Measurements from ENCODE around the gene ZNF580. TPM values are rescaled to one million over a fixed set of nuclear protein-coding genes. Genes with fewer than 3 reads are reported as not detected.

Gene ZNF580
- total and polyA plus RNA-seq, 2 of the 13 experiments (the other 11 are each of a cell fraction or from before 2014, with no cell fraction given) = 4.4 to 6.0 TPM

DNA sequence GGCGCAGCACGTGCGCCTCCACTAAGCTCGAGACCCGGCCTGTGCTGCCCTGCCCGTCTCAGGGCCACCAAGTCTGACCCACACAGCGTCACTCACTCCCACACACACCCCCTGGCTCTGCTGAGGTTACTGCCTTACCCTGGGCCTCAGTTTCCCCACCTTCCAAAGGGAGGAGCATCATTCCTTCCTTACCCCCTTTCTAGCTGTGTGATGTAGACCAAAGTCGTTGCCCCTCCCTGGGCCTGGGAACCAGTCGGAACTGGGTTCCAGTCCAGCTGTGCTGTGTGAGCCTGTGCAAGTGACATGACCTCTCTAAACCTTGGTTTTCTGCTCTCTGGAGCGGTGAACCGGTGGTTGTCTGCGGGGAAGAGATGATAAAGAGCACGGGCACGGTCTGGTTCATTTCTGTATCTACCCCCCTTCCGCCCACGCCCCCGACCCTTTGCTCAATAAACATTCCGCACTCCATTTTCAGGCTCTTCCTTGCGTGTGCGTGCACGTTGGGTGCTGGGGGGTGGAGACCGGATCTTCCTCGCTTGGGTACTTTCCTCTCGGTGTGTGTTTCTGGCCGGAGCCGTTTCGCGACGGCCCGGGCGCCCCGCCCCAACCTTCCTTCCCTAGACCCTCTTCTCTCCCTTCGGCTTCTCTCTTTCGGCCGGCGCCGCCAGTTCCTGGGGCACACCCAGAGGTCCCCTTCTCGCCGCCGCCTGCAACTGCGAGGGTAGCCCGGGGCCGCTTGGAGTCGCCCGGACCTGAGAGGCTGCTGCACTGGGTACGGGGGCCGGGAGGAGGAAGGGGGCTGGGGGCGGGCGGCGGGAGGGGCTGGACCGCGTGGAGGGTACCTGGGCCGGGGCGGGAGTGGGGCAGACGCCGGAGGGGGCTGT is 2.4 kb downstream of the ZNF580 start, which contains the start of gene ZNF581 (continued):
- TF ChIP-seq, protein P1, sequence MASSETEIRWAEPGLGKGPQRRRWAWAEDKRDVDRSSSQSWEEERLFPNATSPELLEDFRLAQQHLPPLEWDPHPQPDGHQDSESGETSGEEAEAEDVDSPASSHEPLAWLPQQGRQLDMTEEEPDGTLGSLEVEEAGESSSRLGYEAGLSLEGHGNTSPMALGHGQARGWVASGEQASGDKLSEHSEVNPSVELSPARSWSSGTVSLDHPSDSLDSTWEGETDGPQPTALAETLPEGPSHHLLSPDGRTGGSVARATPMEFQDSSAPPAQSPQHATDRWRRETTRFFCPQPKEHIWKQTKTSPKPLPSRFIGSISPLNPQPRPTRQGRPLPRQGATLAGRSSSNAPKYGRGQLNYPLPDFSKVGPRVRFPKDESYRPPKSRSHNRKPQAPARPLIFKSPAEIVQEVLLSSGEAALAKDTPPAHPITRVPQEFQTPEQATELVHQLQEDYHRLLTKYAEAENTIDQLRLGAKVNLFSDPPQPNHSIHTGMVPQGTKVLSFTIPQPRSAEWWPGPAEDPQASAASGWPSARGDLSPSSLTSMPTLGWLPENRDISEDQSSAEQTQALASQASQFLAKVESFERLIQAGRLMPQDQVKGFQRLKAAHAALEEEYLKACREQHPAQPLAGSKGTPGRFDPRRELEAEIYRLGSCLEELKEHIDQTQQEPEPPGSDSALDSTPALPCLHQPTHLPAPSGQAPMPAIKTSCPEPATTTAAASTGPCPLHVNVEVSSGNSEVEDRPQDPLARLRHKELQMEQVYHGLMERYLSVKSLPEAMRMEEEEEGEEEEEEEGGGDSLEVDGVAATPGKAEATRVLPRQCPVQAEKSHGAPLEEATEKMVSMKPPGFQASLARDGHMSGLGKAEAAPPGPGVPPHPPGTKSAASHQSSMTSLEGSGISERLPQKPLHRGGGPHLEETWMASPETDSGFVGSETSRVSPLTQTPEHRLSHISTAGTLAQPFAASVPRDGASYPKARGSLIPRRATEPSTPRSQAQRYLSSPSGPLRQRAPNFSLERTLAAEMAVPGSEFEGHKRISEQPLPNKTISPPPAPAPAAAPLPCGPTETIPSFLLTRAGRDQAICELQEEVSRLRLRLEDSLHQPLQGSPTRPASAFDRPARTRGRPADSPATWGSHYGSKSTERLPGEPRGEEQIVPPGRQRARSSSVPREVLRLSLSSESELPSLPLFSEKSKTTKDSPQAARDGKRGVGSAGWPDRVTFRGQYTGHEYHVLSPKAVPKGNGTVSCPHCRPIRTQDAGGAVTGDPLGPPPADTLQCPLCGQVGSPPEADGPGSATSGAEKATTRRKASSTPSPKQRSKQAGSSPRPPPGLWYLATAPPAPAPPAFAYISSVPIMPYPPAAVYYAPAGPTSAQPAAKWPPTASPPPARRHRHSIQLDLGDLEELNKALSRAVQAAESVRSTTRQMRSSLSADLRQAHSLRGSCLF (CRISPR knock-in tag; IDR thresholded peaks at IDR 0.05; ENCODE audit: borderline replicate concordance) = no peak
- no peak for TF ChIP-seq ZNF142 (CRISPR knock-in tag; IDR thresholded peaks at IDR 0.05)
- 0 out of 2 replicates have a peak, but pooled peaks have one; percentile 45 for TF ChIP-seq U2AF2 (IDR thresholded peaks at IDR 0.05; ENCODE audit: low read depth, low read length)
- TF ChIP-seq ASH2L (IDR thresholded peaks at IDR 0.05; ENCODE audit: insufficient read length, low read depth, low read length) = peak; percentile 89
- no peak for TF ChIP-seq ZNF343 (CRISPR knock-in tag; IDR thresholded peaks at IDR 0.05)
- TF ChIP-seq ZNF546 (CRISPR knock-in tag; conservative IDR thresholded peaks at IDR 0.05) = no peak
- TF ChIP-seq, protein P2, sequence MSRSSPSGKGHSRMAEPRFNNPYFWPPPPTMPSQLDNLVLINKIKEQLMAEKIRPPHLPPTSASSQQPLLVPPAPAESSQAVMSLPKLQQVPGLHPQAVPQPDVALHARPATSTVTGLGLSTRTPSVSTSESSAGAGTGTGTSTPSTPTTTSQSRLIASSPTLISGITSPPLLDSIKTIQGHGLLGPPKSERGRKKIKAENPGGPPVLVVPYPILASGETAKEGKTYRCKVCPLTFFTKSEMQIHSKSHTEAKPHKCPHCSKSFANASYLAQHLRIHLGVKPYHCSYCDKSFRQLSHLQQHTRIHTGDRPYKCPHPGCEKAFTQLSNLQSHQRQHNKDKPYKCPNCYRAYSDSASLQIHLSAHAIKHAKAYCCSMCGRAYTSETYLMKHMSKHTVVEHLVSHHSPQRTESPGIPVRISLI (CRISPR knock-in tag; IDR thresholded peaks at IDR 0.05; ENCODE audit: borderline replicate concordance) = peak; percentile 26; the same call in 1 of the 2 replicates
- peak; percentile 96 for TF ChIP-seq GATAD1 (CRISPR knock-in tag; IDR thresholded peaks at IDR 0.05)
- 0 out of 2 replicates have a peak, but pooled peaks have one; percentile 27 for TF ChIP-seq ZKSCAN8 (CRISPR knock-in tag; IDR thresholded peaks at IDR 0.05; ENCODE audit: borderline replicate concordance)
- 0 out of 2 replicates have a peak, but pooled peaks have one; percentile 47 for TF ChIP-seq ZNF235 (CRISPR knock-in tag; IDR thresholded peaks at IDR 0.05; ENCODE audit: borderline replicate concordance)
- 0 out of 2 replicates have a peak, but pooled peaks have one; percentile 25 for TF ChIP-seq ZBTB44 (CRISPR knock-in tag; IDR thresholded peaks at IDR 0.05)
- TF ChIP-seq HIVEP1 (CRISPR knock-in tag; IDR thresholded peaks at IDR 0.05) = peak; percentile 69; the same call in 1 of the 2 replicates
- peak; percentile 66; the same call in 1 of the 2 replicates for TF ChIP-seq RXRB (CRISPR knock-in tag; IDR thresholded peaks at IDR 0.05; ENCODE audit: borderline replicate concordance)
